ENCODE data around the gene CBY1. TPM values are rescaled to one million over a fixed set of nuclear protein-coding genes. Genes with fewer than 3 reads are reported as not detected.
A peak's percentile ranks its signal among the peaks of the same experiment; 100 is the strongest.

Gene CBY1
- total RNA-seq, 1 experiment from 2014 or later = 19.4 TPM

- peak; percentile 85 for DNase-seq (ENCODE audit: low read depth)
Observed at GRCh38 chr22:38700789-38701628, 44.6 kb downstream of the CBY1 start, which contains the start of gene JOSD1. JOSD1 (minus strand) TSS chr22:38700943; CDS start chr22:38699987, 956 bp downstream.

GRCh38 chr22:38704654-38705234 is 48.3 kb downstream of the CBY1 start:
- peak; percentile 20 for DNase-seq (ENCODE audit: low read depth)

- peak; percentile 99 for DNase-seq (ENCODE audit: low read depth)
Observed at GRCh38 chr22:38705235-38706100, 49.0 kb downstream of the CBY1 start, which contains the start of gene GTPBP1. GTPBP1 (plus strand) TSS chr22:38705944; CDS start chr22:38705956, 12 bp downstream.

GRCh38 chr22:38706101-38706900 is 49.9 kb downstream of the CBY1 start:
- DNase-seq (ENCODE audit: low read depth) = peak; percentile 45

GRCh38 chr22:38706901-38707195 is 50.4 kb downstream of the CBY1 start:
- DNase-seq (ENCODE audit: low read depth) = no peak

GRCh38 chr22:38707346-38707745 is 50.9 kb downstream of the CBY1 start:
- DNase-seq (ENCODE audit: low read depth) = peak; percentile 72

GRCh38 chr22:38707984-38708383 is 51.5 kb downstream of the CBY1 start:
- no peak for DNase-seq (ENCODE audit: low read depth)

- no peak for DNase-seq (ENCODE audit: low read depth)
Observed at GRCh38 chr22:38709306-38709705, 52.9 kb downstream of the CBY1 start.

GRCh38 chr22:38710351-38710750 is 53.9 kb downstream of the CBY1 start:
- no peak for DNase-seq (ENCODE audit: low read depth)

- no peak for DNase-seq (ENCODE audit: low read depth)
Observed at GRCh38 chr22:38710866-38711265, 54.4 kb downstream of the CBY1 start.

- DNase-seq (ENCODE audit: low read depth) = no peak
Observed at GRCh38 chr22:38712486-38713207, 56.2 kb downstream of the CBY1 start.

- DNase-seq (ENCODE audit: low read depth) = no peak
Observed at GRCh38 chr22:38713921-38714320, 57.5 kb downstream of the CBY1 start.

GRCh38 chr22:38715176-38715764 is 58.8 kb downstream of the CBY1 start:
- DNase-seq (ENCODE audit: low read depth) = no peak

- no peak for DNase-seq (ENCODE audit: low read depth)
Observed at GRCh38 chr22:38715852-38716251, 59.4 kb downstream of the CBY1 start.

GRCh38 chr22:38716271-38716670 is 59.8 kb downstream of the CBY1 start:
- DNase-seq (ENCODE audit: low read depth) = no peak

- DNase-seq (ENCODE audit: low read depth) = no peak
Observed at GRCh38 chr22:38716826-38717225, 60.4 kb downstream of the CBY1 start.

GRCh38 chr22:38717244-38717643 is 60.8 kb downstream of the CBY1 start:
- no peak for DNase-seq (ENCODE audit: low read depth)

GRCh38 chr22:38718414-38718813 is 62.0 kb downstream of the CBY1 start:
- DNase-seq (ENCODE audit: low read depth) = peak; percentile 89

- no peak for DNase-seq (ENCODE audit: low read depth)
Observed at GRCh38 chr22:38719196-38719595, 62.8 kb downstream of the CBY1 start.

GRCh38 chr22:38720350-38720749 is 63.9 kb downstream of the CBY1 start:
- no peak for DNase-seq (ENCODE audit: low read depth)
